ENCODE results near the gene C1QTNF1. TPM values are rescaled to one million over a fixed set of nuclear protein-coding genes. Genes with fewer than 3 reads are reported as not detected.
A peak's percentile ranks its signal among the peaks of the same experiment; 100 is the strongest.

The C1QTNF1 gene
- total RNA-seq, 1 donor from 2014 or later: 9.4 TPM

DNA sequence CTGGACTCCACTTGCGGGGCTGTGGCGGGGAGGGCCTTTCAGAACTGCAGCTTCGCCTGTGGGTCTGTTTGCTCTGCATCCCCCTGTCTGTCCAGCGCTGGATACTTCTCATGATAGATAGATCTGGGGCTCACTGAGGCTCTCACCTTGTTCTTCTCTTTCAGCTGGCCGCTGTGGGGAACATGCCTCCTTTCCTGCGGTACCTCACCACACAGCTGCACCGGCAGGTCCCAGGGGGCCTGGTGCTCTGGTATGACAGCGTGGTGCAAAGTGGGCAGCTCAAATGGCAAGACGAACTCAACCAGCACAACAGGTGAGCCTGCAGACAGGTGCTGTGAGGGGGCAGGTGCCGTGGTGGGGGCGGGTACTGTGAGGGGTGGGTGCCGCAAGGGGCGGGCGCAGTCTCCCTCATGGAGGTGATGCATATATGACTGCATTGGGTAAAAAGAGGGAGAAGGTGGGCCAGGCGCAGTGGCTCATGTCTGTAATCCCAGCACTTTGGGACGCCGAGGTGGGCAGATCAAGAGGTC lies 56.9 kb downstream of the C1QTNF1 start:
- no peaks in the 10 kb centered on the region for H3K9me3 Mint-ChIP-seq
- H3K4me3 Mint-ChIP-seq: no peak overlapping the region
- H3K27me3 Mint-ChIP-seq: no peaks in the 10 kb centered on the region
- no peak for DNase-seq (ENCODE audit: extremely low spot score, unreplicated experiment)
- H3K4me1 Mint-ChIP-seq (ENCODE audit: unreplicated experiment): peaks cover 2% of the 10 kb centered on the region
- no peak overlapping the region for H3K27ac Mint-ChIP-seq
- TF ChIP-seq, protein P1, sequence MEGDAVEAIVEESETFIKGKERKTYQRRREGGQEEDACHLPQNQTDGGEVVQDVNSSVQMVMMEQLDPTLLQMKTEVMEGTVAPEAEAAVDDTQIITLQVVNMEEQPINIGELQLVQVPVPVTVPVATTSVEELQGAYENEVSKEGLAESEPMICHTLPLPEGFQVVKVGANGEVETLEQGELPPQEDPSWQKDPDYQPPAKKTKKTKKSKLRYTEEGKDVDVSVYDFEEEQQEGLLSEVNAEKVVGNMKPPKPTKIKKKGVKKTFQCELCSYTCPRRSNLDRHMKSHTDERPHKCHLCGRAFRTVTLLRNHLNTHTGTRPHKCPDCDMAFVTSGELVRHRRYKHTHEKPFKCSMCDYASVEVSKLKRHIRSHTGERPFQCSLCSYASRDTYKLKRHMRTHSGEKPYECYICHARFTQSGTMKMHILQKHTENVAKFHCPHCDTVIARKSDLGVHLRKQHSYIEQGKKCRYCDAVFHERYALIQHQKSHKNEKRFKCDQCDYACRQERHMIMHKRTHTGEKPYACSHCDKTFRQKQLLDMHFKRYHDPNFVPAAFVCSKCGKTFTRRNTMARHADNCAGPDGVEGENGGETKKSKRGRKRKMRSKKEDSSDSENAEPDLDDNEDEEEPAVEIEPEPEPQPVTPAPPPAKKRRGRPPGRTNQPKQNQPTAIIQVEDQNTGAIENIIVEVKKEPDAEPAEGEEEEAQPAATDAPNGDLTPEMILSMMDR (conservative IDR thresholded peaks at IDR 0.05): no peak
- peaks cover 6% of the 10 kb centered on the region for H3K36me3 Mint-ChIP-seq

DNA sequence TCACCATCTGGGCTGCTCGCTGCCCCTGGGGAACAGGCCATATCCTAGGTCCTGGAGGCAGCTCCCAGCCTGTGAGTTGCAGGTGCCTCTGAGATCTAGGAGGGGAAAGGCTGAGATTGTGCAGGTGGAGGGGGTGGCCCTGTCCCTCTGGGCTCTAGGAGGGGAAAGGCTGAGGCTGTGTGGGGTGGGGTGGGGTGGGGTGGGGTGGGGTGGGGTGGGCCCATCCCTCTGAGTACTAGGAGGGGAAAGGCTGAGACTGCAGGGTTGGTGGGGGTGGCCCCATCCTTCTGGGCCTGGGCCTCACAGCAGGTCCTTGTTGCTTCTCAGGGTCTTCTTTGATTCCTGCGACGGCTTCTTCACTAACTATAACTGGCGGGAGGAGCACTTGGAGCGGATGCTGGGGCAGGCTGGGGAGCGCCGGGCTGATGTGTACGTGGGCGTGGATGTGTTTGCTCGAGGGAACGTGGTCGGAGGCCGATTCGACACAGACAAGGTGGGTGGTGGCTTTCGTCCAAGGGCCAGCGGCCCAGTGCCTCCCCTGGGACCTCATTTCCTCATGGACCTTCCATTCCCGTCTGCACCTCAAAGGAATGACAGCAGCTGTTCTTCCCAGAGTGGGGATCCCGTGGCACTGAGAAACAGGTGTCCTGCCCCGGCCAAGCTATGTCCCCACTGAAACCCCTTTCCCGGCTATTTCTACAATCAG lies 57.8 kb downstream of the C1QTNF1 start:
- no peaks in the 10 kb centered on the region for H3K4me1 Mint-ChIP-seq (ENCODE audit: unreplicated experiment)
- TF ChIP-seq, protein P1 (conservative IDR thresholded peaks at IDR 0.05): no peak
- H3K27me3 Mint-ChIP-seq: no peaks in the 10 kb centered on the region
- H3K4me3 Mint-ChIP-seq: no peak overlapping the region
- no peaks in the 10 kb centered on the region for H3K9me3 Mint-ChIP-seq
- peaks cover 6% of the 10 kb centered on the region for H3K36me3 Mint-ChIP-seq
- no peak for DNase-seq (ENCODE audit: extremely low spot score, unreplicated experiment)
- H3K27ac Mint-ChIP-seq: no peak overlapping the region

GRCh38 chr17:79082311-79083190 lies 58.6 kb downstream of the C1QTNF1 start:
- Mint-ChIP-seq H3K36me3 (peaks cover 6% of the 10 kb centered on the region), H3K9me3 (no peaks in the 10 kb centered on the region), H3K4me1 (ENCODE audit: unreplicated experiment) (no peaks in the 10 kb centered on the region), H3K27me3 (no peaks in the 10 kb centered on the region), H3K4me3 (no peak overlapping the region), H3K27ac (no peak overlapping the region)
- no peak for DNase-seq (ENCODE audit: extremely low spot score, unreplicated experiment)
- TF ChIP-seq, protein P1 (conservative IDR thresholded peaks at IDR 0.05): peak; percentile 89

- TF ChIP-seq, protein P1 (conservative IDR thresholded peaks at IDR 0.05): no peak
- DNase-seq (ENCODE audit: extremely low spot score, unreplicated experiment): no peak
- Mint-ChIP-seq H3K27me3 (no peaks in the 10 kb centered on the region), H3K27ac (no peak overlapping the region), H3K4me1 (ENCODE audit: unreplicated experiment) (no peaks in the 10 kb centered on the region), H3K4me3 (no peak overlapping the region), H3K36me3 (peaks cover 6% of the 10 kb centered on the region), H3K9me3 (no peaks in the 10 kb centered on the region)
Measured at GRCh38 chr17:79083191-79083971, 59.4 kb downstream of the C1QTNF1 start.
